ENCODE data around the gene NOVA2.

Gene NOVA2

DNA sequence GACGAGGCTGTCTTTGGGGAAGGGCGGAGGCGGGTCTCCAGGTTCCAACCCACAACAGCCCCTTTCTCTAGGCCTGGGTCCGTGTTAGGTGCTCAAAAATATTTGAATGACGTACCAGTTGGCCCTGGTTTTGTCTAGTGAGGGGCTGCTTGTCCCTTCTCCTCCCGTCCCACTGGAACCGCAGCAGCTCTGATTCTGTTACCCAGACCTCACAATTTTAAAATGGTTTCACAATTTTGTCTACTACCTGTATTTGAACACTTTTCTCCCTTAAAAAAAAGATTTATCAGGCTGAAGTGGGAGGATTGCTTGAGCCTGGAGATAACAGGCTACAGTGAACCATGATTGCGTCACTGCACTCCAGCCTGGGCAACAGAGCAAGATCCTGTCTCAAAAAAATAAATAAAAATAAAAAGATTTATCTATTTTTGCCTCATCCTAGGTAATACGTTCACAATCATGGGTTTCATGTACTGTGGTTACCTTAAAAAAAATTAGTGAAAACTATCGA lies 86.4 kb downstream of the NOVA2 start:
- no peak for DNase-seq

DNA sequence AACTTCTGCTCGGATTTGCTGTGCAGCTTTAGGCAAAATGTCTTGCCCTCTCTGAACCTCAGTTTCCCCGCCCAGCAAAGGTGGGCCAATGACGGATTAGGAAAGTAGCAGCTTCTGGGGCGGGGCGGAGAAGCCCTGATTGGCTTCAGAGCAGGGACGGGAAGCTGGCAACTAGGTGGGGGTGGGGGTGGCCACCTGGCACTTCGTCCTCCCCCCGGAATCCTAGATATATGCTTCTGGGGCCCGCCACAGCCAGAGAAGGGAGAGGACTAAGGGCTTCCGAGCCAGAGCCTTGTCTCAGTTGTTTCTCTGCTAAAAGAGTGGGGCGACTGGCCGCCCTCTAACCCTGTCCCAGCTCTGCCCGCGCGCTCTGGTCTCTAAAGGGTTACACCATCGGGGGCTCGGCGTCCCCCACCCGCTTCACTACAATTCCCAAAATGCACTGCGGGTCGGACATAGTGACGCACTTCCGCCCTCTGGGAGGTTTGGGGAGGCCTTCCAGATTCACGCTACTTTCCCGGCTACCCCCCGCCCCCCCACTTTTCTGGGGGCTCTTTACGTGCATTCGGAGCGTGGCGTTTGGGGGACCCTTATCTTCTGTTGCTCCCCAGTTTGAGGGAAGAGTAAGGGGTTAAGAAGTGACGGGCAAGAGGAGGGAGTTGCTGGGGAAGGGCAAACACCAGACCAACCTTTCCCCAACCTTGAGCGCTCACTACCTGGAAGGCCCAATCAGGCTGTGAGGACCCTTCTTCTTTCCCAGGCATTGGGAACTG lies 87.1 kb downstream of the NOVA2 start:
- DNase-seq = peak; percentile 91 to 93

DNA sequence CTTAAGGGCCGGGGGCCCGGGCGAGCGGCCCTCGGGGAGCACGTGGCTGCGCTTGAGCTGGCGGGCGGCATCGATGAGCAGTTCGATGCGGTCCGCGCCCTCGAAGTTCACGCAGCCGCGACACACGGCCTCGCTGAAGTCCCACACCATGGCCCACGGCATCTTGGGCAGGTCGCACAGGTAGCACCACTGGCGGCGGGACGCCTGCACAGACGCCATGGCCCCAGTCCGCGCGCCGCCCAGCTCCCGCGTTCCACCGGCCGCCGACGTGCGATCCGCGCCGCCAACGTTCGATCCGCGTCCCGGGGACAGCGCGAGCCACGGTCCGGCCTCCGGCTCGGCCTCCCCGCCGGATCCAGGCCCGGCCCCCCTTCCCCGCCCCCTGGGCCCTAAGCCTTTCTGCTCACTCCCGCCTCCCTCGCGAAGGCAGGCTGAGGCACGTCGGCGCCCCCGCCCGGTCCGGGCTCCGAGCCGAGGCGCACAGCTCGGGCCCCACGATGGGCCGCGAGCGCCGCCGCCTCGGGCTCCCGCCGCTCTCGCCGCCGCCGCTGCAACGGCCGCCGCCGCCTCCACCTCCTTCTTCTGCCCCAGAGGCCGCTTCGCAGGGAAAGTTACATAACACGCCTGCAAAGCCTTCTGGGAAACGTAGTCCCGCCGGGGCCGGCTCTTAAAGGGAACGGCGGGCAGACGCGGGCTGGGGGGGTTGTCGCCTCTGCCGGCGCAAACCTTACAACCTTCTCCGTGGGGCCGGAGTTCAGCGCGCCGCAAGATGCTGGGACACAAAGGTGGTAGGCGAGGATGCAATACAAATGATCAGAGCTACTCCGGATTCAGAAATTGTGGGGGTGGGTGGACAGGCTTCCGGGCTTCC lies 87.9 kb downstream of the NOVA2 start, which contains the start of gene IRF2BP1:
Gene IRF2BP1 (minus strand): TSS at position 586 of the 871 bp plus-strand sequence. CDS start 367 bp downstream, at position 219.
- peak; percentile 91 to 92 for DNase-seq

DNA sequence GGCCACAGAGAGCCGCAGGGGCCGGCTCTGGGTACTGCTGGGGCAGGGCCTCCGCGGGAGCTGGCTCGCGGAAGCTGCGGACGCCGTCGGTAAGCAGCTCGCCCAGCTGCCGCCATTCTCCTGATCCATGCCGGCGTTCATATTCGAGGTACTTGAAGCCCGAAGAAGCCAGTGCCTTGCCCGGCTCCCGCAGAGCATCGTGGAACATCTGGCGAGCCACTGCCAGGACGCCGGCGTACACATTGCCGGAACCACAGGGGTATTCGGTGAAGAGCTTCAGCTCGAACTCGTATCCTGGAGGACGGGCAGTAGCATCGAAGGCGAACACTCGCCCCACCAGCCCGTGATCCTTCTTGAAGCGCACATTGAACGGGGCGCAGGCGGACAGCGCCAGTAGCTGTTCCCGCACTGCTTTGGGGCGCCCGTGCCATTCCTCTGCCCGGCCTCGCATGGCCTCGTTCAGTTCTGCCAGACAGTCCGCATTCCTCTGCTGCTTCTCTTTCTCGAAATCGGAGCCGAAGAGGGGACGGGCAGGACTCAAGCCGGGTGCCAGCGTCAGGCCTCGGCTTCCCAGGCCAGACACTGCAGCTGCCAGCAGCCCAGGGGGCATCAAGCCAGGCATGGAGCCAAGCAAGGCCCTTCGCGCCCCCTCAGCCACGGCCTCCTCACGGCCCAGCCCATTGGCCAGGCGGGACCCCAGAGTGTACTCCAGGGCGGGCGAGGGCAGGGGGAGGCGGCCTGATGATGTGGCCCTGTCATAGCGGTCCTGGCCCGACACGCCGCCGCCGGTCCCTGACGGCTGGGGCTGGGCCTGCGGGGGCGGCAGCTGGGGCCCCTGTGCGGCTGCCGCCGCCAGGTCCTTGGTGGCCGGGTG lies 88.7 kb downstream of the NOVA2 start:
- no peak for DNase-seq

DNA sequence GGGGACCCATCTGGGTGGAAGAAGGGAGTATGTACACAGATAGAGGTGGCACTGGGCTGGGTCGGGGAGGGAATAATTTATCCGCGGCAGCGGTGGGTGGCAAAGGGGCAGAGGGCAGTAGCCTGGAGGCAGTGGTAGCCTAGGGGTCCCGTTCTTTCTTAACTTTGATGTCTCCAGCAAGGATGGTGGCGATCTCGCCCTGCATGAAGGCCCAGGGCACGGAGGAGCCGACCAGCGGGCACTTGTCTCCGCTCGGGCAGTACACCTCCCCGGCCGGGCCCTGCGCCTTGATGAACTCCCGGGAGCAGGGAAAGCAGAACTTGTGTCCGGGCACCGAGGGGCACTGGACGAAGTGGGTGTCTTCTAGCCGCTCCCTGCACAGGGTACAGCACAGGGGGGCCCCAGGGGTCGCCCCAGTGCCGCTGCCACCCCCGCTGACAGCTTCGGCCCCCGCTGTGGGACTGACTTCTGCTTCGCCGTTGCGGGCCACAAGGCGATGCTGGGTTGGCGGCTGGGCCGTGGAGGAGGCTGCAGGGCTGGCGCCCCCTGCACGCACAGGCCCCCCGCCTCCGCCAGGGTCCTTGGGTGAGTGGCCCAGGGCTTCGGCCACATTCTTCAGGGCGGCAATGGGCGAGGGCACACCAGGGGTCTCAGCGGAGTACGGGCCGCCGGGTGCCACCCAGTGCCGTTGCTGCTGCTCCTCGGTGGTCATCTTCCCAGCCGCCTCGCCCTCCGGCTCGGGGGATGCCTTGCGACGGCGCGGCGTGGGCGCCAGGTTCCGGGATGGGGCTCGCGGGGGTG lies 89.6 kb downstream of the NOVA2 start:
- DNase-seq = no peak
